CD8-positive, alpha-beta memory T cell (primary cell): ENCODE results near the gene MAT2A. TPM values are rescaled to one million over a fixed set of nuclear protein-coding genes. Genes with fewer than 3 reads are reported as not detected.

Source experiments
- CTCF ChIA-PET: fragments of 350-600 bp; sonication (Branson Sonifier 250); formaldehyde crosslinking; loops from one replicate; lab custom pipeline; 2021; ENCODE audit warnings: antibody characterized with exemption; lab: Charles Lee
- POLR2A ChIA-PET: fragments of 350-600 bp; sonication (Branson Sonifier 250); formaldehyde crosslinking; loops from one replicate; lab custom pipeline; 2021; ENCODE audit warnings: antibody characterized with exemption; lab: Charles Lee
- DNase-seq, 5 donors: peaks; one replicate each; pipeline versions ENCODE4 v3.0.0 to v3.0.0-alpha.2; 2020 to 2022; ENCODE audit warnings: mixed read lengths in 1 of 5
- H3K27ac ChIP-seq: one replicate; pipeline ENCODE4 v1.7.0; 2013; ENCODE audit warnings: low read depth, mild to moderate bottlenecking, low read length, moderate library complexity
- H3K27me3 ChIP-seq: 2 replicates; pipeline ENCODE4 v1.7.0; 2013; ENCODE audit warnings: low read length, mild to moderate bottlenecking; ENCODE audit not compliant: insufficient read depth, poor library complexity, severe bottlenecking
- H3K36me3 ChIP-seq: 2 replicates; pipeline ENCODE4 v1.7.0; 2013; ENCODE audit warnings: mild to moderate bottlenecking, low read length, moderate library complexity; ENCODE audit not compliant: insufficient read depth
- H3K4me1 ChIP-seq: 2 replicates; pipeline ENCODE4 v1.7.0; 2013; ENCODE audit warnings: mild to moderate bottlenecking, low read length, moderate library complexity; ENCODE audit not compliant: insufficient read depth
- H3K4me3 ChIP-seq: 2 replicates; pipeline ENCODE4 v1.7.0; 2013; ENCODE audit warnings: mild to moderate bottlenecking, low read length
- H3K9me3 ChIP-seq: 2 replicates; pipeline ENCODE4 v1.7.0; 2013; ENCODE audit warnings: mild to moderate bottlenecking, low read length
- H3K27ac Mint-ChIP-seq, 8 donors: one replicate each; pipeline ENCODE4 v1.8.0; 2020 to 2021; ENCODE audit warnings: mixed read lengths in 8 of 8, mild to moderate bottlenecking in 6 of 8, inconsistent platforms in 3 of 8, moderate library complexity in 3 of 8
- H3K27me3 Mint-ChIP-seq, 2 donors: one replicate each; pipeline ENCODE4 v1.8.0; 2020 to 2021; ENCODE audit warnings: mixed read lengths in 2 of 2, mild to moderate bottlenecking in 1 of 2, moderate library complexity in 1 of 2
- H3K36me3 Mint-ChIP-seq, 3 donors: one replicate each; pipeline ENCODE4 v1.8.0; 2020 to 2021; ENCODE audit warnings: mixed read lengths in 3 of 3, inconsistent platforms in 1 of 3, mild to moderate bottlenecking in 1 of 3
- H3K4me1 Mint-ChIP-seq, 3 donors: one replicate each; pipeline ENCODE4 v1.8.0; 2020 to 2021; ENCODE audit warnings: mixed read lengths in 3 of 3, inconsistent platforms in 1 of 3, mild to moderate bottlenecking in 1 of 3
- H3K4me3 Mint-ChIP-seq, 7 donors: one replicate each; pipeline ENCODE4 v1.8.0; 2020 to 2021; ENCODE audit warnings: mixed read lengths in 7 of 7, mild to moderate bottlenecking in 6 of 7, moderate library complexity in 4 of 7, inconsistent platforms in 2 of 7
- H3K9me3 Mint-ChIP-seq, 5 donors: one replicate each; pipeline ENCODE4 v1.8.0; 2020 to 2022; ENCODE audit warnings: mixed read lengths in 5 of 5, mild to moderate bottlenecking in 3 of 5, moderate library complexity in 2 of 5, inconsistent platforms in 1 of 5
- polyA plus RNA-seq: library from polyadenylated mRNA; unstranded; fragments of 300-500 nt; fragmentation: Illumina TruSeq; gene quantifications from one replicate; pipeline ENCODE4 v1.2.3, GENCODE V29; 2021
- total RNA-seq, 2 experiments: library from RNA; stranded (reverse); gene quantifications; one replicate each; pipeline ENCODE4 v1.2.3, GENCODE V29; 2021

MAT2A gene
- total and polyA plus RNA-seq, 3 experiments from 2014 or later, result 121 to 376 (median 371) TPM

- Histone ChIP-seq H3K4me1 (peaks cover 44% of the 10 kb centered on the region), H3K36me3 (peaks cover 4% of the 10 kb centered on the region)
- DNase-seq, result peak in 1 of 5 donors; percentile 15
These were observed 46.2 kb downstream of the MAT2A start for GRCh38 chr2:85584857-85585780.

GRCh38 chr2:85585781-85586105 is 46.8 kb downstream of the MAT2A start:
- peaks cover 4% of the 10 kb centered on the region for H3K36me3 ChIP-seq
- CTCF ChIA-PET, result interaction anchor here (0.8 to 1.5 kb wide), 4 partner anchors 21 to 52 kb away, joined by 3 to 4 read pairs (median 4); partner anchors contain the start of gene USP39
- POLR2A ChIA-PET, result interaction anchor here (2.3 kb wide), 1 partner anchor 10 kb away, joined by 8 read pairs; the partner anchor contains the start of gene RNF181
- Mint-ChIP-seq H3K4me3 (peak overlapping the region; percentile 87 to 98 (median 91)), H3K27me3 (peaks cover 0 to 1% of the 10 kb centered on the region in 2 donors), H3K9me3 (no peaks in the 10 kb centered on the region), H3K4me1 (peaks cover 43 to 56% (median 44%) of the 10 kb centered on the region in 3 donors), H3K36me3 (peaks cover 6 to 29% (median 6%) of the 10 kb centered on the region in 3 donors), H3K27ac (peak overlapping the region; percentile 54 to 95 (median 92))
- no peak for DNase-seq
- no peaks in the 10 kb centered on the region for H3K9me3 ChIP-seq
- peaks cover 38% of the 10 kb centered on the region for H3K4me1 ChIP-seq
- H3K4me3 ChIP-seq, result no peak overlapping the region
- no peak overlapping the region for H3K27ac ChIP-seq
- H3K27me3 ChIP-seq, result no peaks in the 10 kb centered on the region

More at GRCh38 chr2:85584857-85585780, 46.2 kb downstream of the MAT2A start:
- Mint-ChIP-seq H3K9me3 (no peaks in the 10 kb centered on the region), H3K36me3 (peaks cover 6 to 32% (median 6%) of the 10 kb centered on the region in 3 donors), H3K27ac (peak overlapping the region; percentile 87 to 95 (median 92)), H3K27me3 (peaks cover 0 to 1% of the 10 kb centered on the region in 2 donors), H3K4me1 (peaks cover 43 to 60% (median 45%) of the 10 kb centered on the region in 3 donors), H3K4me3 (peak overlapping the region; percentile 87 to 98 (median 91))
- Histone ChIP-seq H3K9me3 (no peaks in the 10 kb centered on the region), H3K4me3 (peak overlapping the region; percentile 78), H3K27me3 (no peaks in the 10 kb centered on the region), H3K27ac (peak overlapping the region; percentile 38)
- ChIA-PET CTCF (interaction anchor here (0.8 to 1.5 kb wide), 4 partner anchors 20 to 52 kb away, joined by 3 to 4 read pairs (median 4); partner anchors contain the start of gene USP39), POLR2A (interaction anchor here (2.3 kb wide), 1 partner anchor 10 kb away, joined by 8 read pairs; the partner anchor contains the start of gene RNF181)

- Mint-ChIP-seq H3K27ac (peak overlapping the region in 7 of 8 donors; percentile 14 to 94 (median 77)), H3K36me3 (peaks cover 0 to 11% (median 0%) of the 10 kb centered on the region in 3 donors), H3K9me3 (no peaks in the 10 kb centered on the region), H3K4me3 (peak overlapping the region in 1 of 7 donors; percentile 73), H3K27me3 (peaks cover 0 to 1% of the 10 kb centered on the region in 2 donors), H3K4me1 (peaks cover 37 to 43% (median 37%) of the 10 kb centered on the region in 3 donors)
- H3K27ac ChIP-seq, result no peak overlapping the region
- H3K27me3 ChIP-seq, result no peaks in the 10 kb centered on the region
- ChIA-PET CTCF (no interaction called here), POLR2A (no interaction called here)
- H3K4me3 ChIP-seq, result no peak overlapping the region
- no peaks in the 10 kb centered on the region for H3K36me3 ChIP-seq
- H3K4me1 ChIP-seq, result peaks cover 33% of the 10 kb centered on the region
- no peaks in the 10 kb centered on the region for H3K9me3 ChIP-seq
- no peak for DNase-seq
These were observed 49.3 kb downstream of the MAT2A start for GRCh38 chr2:85588236-85588635.

GRCh38 chr2:85588645-85589044 is 49.7 kb downstream of the MAT2A start:
- no peaks in the 10 kb centered on the region for H3K9me3 ChIP-seq
- H3K4me1 ChIP-seq, result peaks cover 29% of the 10 kb centered on the region
- H3K27me3 Mint-ChIP-seq, result peaks cover 0 to 1% of the 10 kb centered on the region in 2 donors
- no peak for DNase-seq
- no peak overlapping the region for H3K27ac ChIP-seq
- no peak overlapping the region for H3K4me3 ChIP-seq
- peaks cover 0 to 7% (median 0%) of the 10 kb centered on the region in 3 donors for H3K36me3 Mint-ChIP-seq
- H3K4me1 Mint-ChIP-seq, result peaks cover 33 to 39% (median 34%) of the 10 kb centered on the region in 3 donors
- H3K9me3 Mint-ChIP-seq, result no peaks in the 10 kb centered on the region
- no peaks in the 10 kb centered on the region for H3K36me3 ChIP-seq
- no peaks in the 10 kb centered on the region for H3K27me3 ChIP-seq
- peak overlapping the region in 1 of 7 donors; percentile 73 for H3K4me3 Mint-ChIP-seq
- peak overlapping the region in 7 of 8 donors; percentile 14 to 94 (median 77) for H3K27ac Mint-ChIP-seq
- CTCF ChIA-PET, result interaction anchor here (0.7 kb wide), 1 partner anchor 19 kb away, joined by 3 read pairs; no protein-coding TSS in a partner anchor
- POLR2A ChIA-PET, result interaction anchor here (0.8 kb wide), 1 partner anchor 11 kb away, joined by 3 read pairs; the partner anchor contains the start of gene VAMP8

GRCh38 chr2:85589181-85589580 is 50.2 kb downstream of the MAT2A start:
- ChIA-PET CTCF (interaction anchor here (0.7 kb wide), 1 partner anchor 18 kb away, joined by 3 read pairs; no protein-coding TSS in a partner anchor), POLR2A (interaction anchor here (0.8 kb wide), 1 partner anchor 12 kb away, joined by 3 read pairs; the partner anchor contains the start of gene VAMP8)
- H3K27me3 Mint-ChIP-seq, result peaks cover 0 to 1% of the 10 kb centered on the region in 2 donors
- H3K4me1 ChIP-seq, result peaks cover 28% of the 10 kb centered on the region
- H3K36me3 Mint-ChIP-seq, result peaks cover 0 to 4% (median 0%) of the 10 kb centered on the region in 3 donors
- no peaks in the 10 kb centered on the region for H3K27me3 ChIP-seq
- no peaks in the 10 kb centered on the region for H3K36me3 ChIP-seq
- no peaks in the 10 kb centered on the region for H3K9me3 Mint-ChIP-seq
- H3K4me3 ChIP-seq, result no peak overlapping the region
- H3K4me1 Mint-ChIP-seq, result peaks cover 32 to 38% (median 32%) of the 10 kb centered on the region in 3 donors
- no peak overlapping the region for H3K27ac ChIP-seq
- H3K27ac Mint-ChIP-seq, result peak overlapping the region in 3 of 8 donors; percentile 51 to 87 (median 84)
- DNase-seq, result no peak
- H3K9me3 ChIP-seq, result no peaks in the 10 kb centered on the region
- no peak overlapping the region for H3K4me3 Mint-ChIP-seq

- Mint-ChIP-seq H3K4me1 (peaks cover 37 to 42% (median 37%) of the 10 kb centered on the region in 3 donors), H3K27me3 (peaks cover 0 to 1% of the 10 kb centered on the region in 2 donors), H3K9me3 (no peaks in the 10 kb centered on the region), H3K36me3 (peaks cover 0 to 3% (median 0%) of the 10 kb centered on the region in 3 donors), H3K4me3 (peak overlapping the region in 1 of 7 donors; percentile 22), H3K27ac (peak overlapping the region in 6 of 8 donors; percentile 0 to 80 (median 30))
- CTCF ChIA-PET, result no interaction called here
- H3K9me3 ChIP-seq, result no peaks in the 10 kb centered on the region
- POLR2A ChIA-PET, result interaction anchor here (0.7 kb wide), 1 partner anchor 20 kb away, joined by 8 read pairs; no protein-coding TSS in a partner anchor
- DNase-seq, result no peak
- peaks cover 30% of the 10 kb centered on the region for H3K4me1 ChIP-seq
- H3K27me3 ChIP-seq, result no peaks in the 10 kb centered on the region
- no peak overlapping the region for H3K4me3 ChIP-seq
- H3K27ac ChIP-seq, result no peak overlapping the region
- H3K36me3 ChIP-seq, result no peaks in the 10 kb centered on the region
These were observed 51.2 kb downstream of the MAT2A start for GRCh38 chr2:85589982-85590791.

- H3K9me3 ChIP-seq, result no peaks in the 10 kb centered on the region
- H3K27ac Mint-ChIP-seq, result peak overlapping the region in 3 of 8 donors; percentile 0 to 80 (median 6)
- H3K27ac ChIP-seq, result no peak overlapping the region
- peaks cover 23% of the 10 kb centered on the region for H3K4me1 ChIP-seq
- H3K4me3 Mint-ChIP-seq, result peak overlapping the region in 1 of 7 donors; percentile 22
- H3K27me3 Mint-ChIP-seq, result peaks cover 0 to under 1% of the 10 kb centered on the region in 2 donors
- ChIA-PET CTCF (no interaction called here), POLR2A (interaction anchor here (0.7 kb wide), 1 partner anchor 19 kb away, joined by 8 read pairs; no protein-coding TSS in a partner anchor)
- no peaks in the 10 kb centered on the region for H3K36me3 ChIP-seq
- no peaks in the 10 kb centered on the region for H3K9me3 Mint-ChIP-seq
- H3K27me3 ChIP-seq, result no peaks in the 10 kb centered on the region
- peaks cover 36 to 42% (median 37%) of the 10 kb centered on the region in 3 donors for H3K4me1 Mint-ChIP-seq
- no peak overlapping the region for H3K4me3 ChIP-seq
- H3K36me3 Mint-ChIP-seq, result peaks cover 0 to 10% (median 0%) of the 10 kb centered on the region in 3 donors
- no peak for DNase-seq
These were observed 52.0 kb downstream of the MAT2A start for GRCh38 chr2:85590950-85591349.
